ENCODE results near the gene RPL22L1.
A peak's percentile ranks its signal among the peaks of the same experiment; 100 is the strongest.

Gene RPL22L1

DNA sequence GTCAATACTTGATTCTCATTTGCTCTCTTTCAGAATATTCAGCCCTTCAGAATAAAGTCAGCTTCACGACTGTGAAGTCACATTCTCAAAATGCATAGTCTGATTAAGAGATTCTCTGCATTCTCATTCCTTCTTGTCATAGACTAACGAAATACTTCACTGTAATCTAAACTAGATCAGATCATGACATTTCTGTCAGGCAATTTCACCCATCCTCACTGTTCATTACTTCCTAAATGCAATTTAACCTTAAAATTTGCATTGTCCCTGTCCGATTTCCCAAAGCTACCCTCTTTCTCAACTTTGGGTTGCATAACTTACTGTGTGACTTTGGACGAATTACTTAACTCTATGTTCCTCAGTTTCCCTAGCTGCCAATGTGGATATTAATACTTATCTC, 6.2 kb downstream of the RPL22L1 start:
- peak; percentile 23 for DNase-seq (ENCODE audit: low read depth)
- no peak overlapping the region for H3K4me3 ChIP-seq (ENCODE audit: low read depth, low read length)
- TF ChIP-seq MYC (IDR thresholded peaks at IDR 0.05; ENCODE audit: low read depth, low read length) (no peak), POLR2A (IDR thresholded peaks at IDR 0.05; ENCODE audit: extremely low read depth, insufficient read length) (no peak)
- TF ChIP-seq, protein P1, sequence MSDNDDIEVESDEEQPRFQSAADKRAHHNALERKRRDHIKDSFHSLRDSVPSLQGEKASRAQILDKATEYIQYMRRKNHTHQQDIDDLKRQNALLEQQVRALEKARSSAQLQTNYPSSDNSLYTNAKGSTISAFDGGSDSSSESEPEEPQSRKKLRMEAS (IDR thresholded peaks at IDR 0.05; ENCODE audit: low read depth, low read length): no peak
- TF ChIP-seq, protein P2, sequence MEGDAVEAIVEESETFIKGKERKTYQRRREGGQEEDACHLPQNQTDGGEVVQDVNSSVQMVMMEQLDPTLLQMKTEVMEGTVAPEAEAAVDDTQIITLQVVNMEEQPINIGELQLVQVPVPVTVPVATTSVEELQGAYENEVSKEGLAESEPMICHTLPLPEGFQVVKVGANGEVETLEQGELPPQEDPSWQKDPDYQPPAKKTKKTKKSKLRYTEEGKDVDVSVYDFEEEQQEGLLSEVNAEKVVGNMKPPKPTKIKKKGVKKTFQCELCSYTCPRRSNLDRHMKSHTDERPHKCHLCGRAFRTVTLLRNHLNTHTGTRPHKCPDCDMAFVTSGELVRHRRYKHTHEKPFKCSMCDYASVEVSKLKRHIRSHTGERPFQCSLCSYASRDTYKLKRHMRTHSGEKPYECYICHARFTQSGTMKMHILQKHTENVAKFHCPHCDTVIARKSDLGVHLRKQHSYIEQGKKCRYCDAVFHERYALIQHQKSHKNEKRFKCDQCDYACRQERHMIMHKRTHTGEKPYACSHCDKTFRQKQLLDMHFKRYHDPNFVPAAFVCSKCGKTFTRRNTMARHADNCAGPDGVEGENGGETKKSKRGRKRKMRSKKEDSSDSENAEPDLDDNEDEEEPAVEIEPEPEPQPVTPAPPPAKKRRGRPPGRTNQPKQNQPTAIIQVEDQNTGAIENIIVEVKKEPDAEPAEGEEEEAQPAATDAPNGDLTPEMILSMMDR (IDR thresholded peaks at IDR 0.05; ENCODE audit: low read depth, low read length): no peak

DNA sequence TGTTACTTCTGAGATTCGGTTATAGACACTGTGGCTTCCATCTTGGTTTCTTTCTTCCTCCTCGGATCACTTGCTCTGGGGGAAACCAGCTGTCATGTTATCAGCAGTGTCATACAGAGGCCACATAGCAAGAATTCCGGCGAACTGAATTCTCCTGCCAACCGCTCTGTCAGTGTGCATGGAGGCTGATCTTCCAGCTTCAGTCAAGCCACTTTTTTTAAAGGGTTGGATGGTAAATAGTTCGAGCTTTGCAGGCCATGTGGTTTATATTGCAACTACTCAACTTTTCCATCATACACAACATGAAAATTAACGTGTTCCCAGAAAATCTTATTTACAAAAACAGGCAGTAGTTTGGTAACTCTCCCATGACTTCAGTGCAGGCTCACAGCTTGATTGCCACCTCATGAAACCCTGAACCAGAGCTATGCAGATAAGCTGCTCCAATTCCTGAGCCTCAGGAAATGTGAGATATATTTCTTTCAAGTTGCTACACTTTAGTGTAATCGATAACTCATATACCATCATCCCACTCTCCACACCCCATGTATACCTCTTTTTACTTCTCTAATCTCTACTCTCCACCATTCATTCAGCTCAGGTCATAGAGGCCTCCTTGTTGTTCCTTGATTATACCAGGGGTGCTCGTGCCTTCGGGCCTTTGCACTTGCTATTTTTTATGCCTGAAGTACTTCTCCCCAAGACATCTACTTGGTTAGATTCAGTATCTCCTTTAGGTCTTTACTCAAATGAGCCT, 7.2 kb downstream of the RPL22L1 start:
- H3K4me3 ChIP-seq (ENCODE audit: low read depth, low read length): no peak overlapping the region
- no peak for DNase-seq (ENCODE audit: low read depth)
- TF ChIP-seq MYC (IDR thresholded peaks at IDR 0.05; ENCODE audit: low read depth, low read length): no peak

DNA sequence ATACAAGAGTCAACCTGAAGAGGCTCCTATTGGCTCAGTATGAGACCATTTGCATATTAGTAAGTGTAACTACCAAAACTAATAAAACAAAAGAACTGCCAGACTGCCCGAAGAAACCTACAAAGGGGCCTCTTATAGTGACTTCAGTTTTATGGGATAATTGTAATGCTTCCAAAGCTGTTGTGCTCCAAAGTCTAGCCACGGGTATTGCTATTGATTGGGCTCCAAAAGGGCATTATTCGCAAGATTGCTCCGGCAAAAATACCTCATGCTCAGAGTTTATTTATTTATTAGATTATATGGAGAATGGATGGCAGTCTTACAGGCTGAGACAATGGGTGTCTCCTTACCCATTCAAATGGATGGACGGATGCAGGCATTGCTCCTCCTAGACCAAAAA, 11.4 kb downstream of the RPL22L1 start:
- DNase-seq (ENCODE audit: low read depth): no peak
- TF ChIP-seq, protein P2 (IDR thresholded peaks at IDR 0.05; ENCODE audit: low read depth, low read length): no peak
- no peak for TF ChIP-seq MYC (IDR thresholded peaks at IDR 0.05; ENCODE audit: low read depth, low read length)
- TF ChIP-seq POLR2A (IDR thresholded peaks at IDR 0.05; ENCODE audit: extremely low read depth, insufficient read length): no peak
- TF ChIP-seq, protein P1 (IDR thresholded peaks at IDR 0.05; ENCODE audit: low read depth, low read length): no peak
- no peak overlapping the region for H3K4me3 ChIP-seq (ENCODE audit: low read depth, low read length)

DNA sequence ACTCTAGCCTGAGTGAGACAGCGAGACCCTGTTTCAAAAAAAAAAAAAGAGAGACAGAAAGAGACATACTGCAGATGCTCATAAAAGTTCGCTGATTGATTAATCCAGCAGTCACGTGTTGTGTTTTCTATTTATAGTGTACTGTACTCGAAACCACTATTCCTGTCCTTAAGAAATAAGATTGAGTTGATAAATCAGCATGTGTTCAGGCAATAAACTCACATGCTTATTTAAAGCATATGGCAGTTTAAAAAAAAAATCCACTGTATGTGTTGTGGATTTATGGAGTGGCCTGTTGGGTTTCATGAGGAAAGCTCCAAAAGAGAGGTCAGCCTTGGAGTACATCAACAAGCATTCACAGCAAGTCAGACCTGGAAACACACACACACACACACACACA, 17.7 kb downstream of the RPL22L1 start:
- DNase-seq (ENCODE audit: low read depth): no peak
- no peak overlapping the region for H3K4me3 ChIP-seq (ENCODE audit: low read depth, low read length)
- TF ChIP-seq, protein P1 (IDR thresholded peaks at IDR 0.05; ENCODE audit: low read depth, low read length): no peak
- TF ChIP-seq, protein P2 (IDR thresholded peaks at IDR 0.05; ENCODE audit: low read depth, low read length): no peak
- TF ChIP-seq POLR2A (IDR thresholded peaks at IDR 0.05; ENCODE audit: extremely low read depth, insufficient read length): no peak
- TF ChIP-seq MYC (IDR thresholded peaks at IDR 0.05; ENCODE audit: low read depth, low read length): no peak

DNA sequence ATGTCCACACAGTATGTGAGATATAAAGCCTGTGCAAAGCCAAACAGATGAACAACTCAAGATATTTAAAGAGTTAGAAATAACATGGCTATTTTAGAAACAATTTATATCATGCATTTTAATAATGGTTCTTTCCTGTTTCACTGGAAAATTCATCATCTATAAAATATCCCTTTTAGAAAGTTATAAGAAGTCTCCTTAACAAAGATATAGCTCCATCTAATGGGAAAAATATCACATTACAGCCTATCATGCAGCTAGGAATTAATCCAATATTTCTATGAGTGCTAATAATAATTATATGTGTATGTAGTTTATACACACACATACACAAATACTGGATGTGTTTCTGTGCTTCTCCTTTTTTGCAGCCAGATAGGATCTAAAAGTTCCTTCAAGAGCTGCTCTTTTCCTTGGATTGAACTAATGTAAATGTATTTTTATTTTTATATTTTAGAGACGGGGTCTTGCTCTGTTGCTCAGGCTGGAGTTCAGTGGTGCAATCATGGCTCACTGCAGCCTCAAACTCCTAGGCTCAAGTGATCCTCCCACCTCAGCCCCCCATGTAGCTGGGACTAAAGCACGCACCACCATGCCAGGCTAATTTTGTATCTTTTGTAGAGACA, 21.6 kb downstream of the RPL22L1 start:
- DNase-seq (ENCODE audit: low read depth): no peak

DNA sequence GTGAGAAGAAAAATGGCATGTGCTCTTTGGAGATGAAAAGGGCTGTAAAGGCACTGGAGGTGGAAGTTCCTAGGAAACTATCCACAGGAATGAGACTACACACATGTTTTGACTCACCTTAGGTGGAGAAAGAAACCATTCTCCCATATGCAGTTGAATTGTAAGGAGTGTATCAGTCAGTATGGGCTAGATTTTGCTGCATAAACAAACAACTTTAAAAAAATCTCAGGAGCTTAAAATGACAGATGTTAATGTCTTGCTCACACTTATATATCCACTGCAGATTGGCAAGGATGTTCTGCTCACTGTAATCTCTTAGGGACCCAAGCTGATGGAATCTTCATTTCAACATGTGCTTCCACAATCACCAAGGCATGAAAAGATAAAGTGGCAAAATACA, 25.6 kb downstream of the RPL22L1 start:
- DNase-seq (ENCODE audit: low read depth): no peak
- TF ChIP-seq, protein P2 (IDR thresholded peaks at IDR 0.05; ENCODE audit: low read depth, low read length): no peak
- no peak overlapping the region for H3K4me3 ChIP-seq (ENCODE audit: low read depth, low read length)

More for the DNA sequence above, 21.6 kb downstream of the RPL22L1 start:
- TF ChIP-seq, protein P1 (IDR thresholded peaks at IDR 0.05; ENCODE audit: low read depth, low read length): no peak
- TF ChIP-seq POLR2A (IDR thresholded peaks at IDR 0.05; ENCODE audit: extremely low read depth, insufficient read length) (no peak), MYC (IDR thresholded peaks at IDR 0.05; ENCODE audit: low read depth, low read length) (no peak)
- TF ChIP-seq, protein P2 (IDR thresholded peaks at IDR 0.05; ENCODE audit: low read depth, low read length): no peak
- H3K4me3 ChIP-seq (ENCODE audit: low read depth, low read length): no peak overlapping the region
